ENCODE measurements around the gene DIO3. TPM values are rescaled to one million over a fixed set of nuclear protein-coding genes. Genes with fewer than 3 reads are reported as not detected.

The DIO3 gene
- polyA plus RNA-seq, 1 donor from 2014 or later, result not detected

- no peaks in the 10 kb centered on the region for H3K9me3 Mint-ChIP-seq
- H3K4me1 Mint-ChIP-seq, result peaks cover 0 to 5% (median 0%) of the 10 kb centered on the region in 3 donors
- H3K36me3 Mint-ChIP-seq, result peaks cover 4% of the 10 kb centered on the region
- H3K27me3 Mint-ChIP-seq, result no peaks in the 10 kb centered on the region
- H3K4me3 Mint-ChIP-seq, result no peak overlapping the region
- H3K27ac Mint-ChIP-seq, result no peak overlapping the region
Measured at GRCh38 chr14:101589486-101590015, 28.3 kb downstream of the DIO3 start.

GRCh38 chr14:101590062-101590461 is 28.8 kb downstream of the DIO3 start:
- Mint-ChIP-seq H3K27ac (no peak overlapping the region), H3K36me3 (peaks cover 5% of the 10 kb centered on the region), H3K4me1 (peaks cover 0 to 5% (median 0%) of the 10 kb centered on the region in 3 donors), H3K9me3 (no peaks in the 10 kb centered on the region), H3K27me3 (no peaks in the 10 kb centered on the region), H3K4me3 (no peak overlapping the region)

- H3K27me3 Mint-ChIP-seq, result no peaks in the 10 kb centered on the region
- H3K4me1 Mint-ChIP-seq, result peaks cover 0 to 5% (median under 1%) of the 10 kb centered on the region in 3 donors
- H3K27ac Mint-ChIP-seq, result no peak overlapping the region
- peaks cover 0 to 3% (median 0%) of the 10 kb centered on the region in 3 donors for H3K9me3 Mint-ChIP-seq
- peaks cover 4% of the 10 kb centered on the region for H3K36me3 Mint-ChIP-seq
- no peak overlapping the region for H3K4me3 Mint-ChIP-seq
Measured at GRCh38 chr14:101590616-101591015, 29.3 kb downstream of the DIO3 start.

GRCh38 chr14:101591121-101591520 is 29.8 kb downstream of the DIO3 start:
- Mint-ChIP-seq H3K4me1 (peaks cover 4 to 6% (median 5%) of the 10 kb centered on the region in 3 donors), H3K27ac (no peak overlapping the region), H3K4me3 (no peak overlapping the region), H3K27me3 (no peaks in the 10 kb centered on the region), H3K36me3 (peaks cover 3% of the 10 kb centered on the region), H3K9me3 (peaks cover 0 to 4% (median 0%) of the 10 kb centered on the region in 3 donors)

- peaks cover 4 to 11% (median 5%) of the 10 kb centered on the region in 3 donors for H3K4me1 Mint-ChIP-seq
- H3K9me3 Mint-ChIP-seq, result peaks cover 0 to 4% (median 0%) of the 10 kb centered on the region in 3 donors
- peaks cover 3% of the 10 kb centered on the region for H3K36me3 Mint-ChIP-seq
- H3K4me3 Mint-ChIP-seq, result no peak overlapping the region
- no peak overlapping the region for H3K27ac Mint-ChIP-seq
- no peaks in the 10 kb centered on the region for H3K27me3 Mint-ChIP-seq
Measured at GRCh38 chr14:101591582-101591981, 30.3 kb downstream of the DIO3 start.

GRCh38 chr14:101593411-101594238 is 32.3 kb downstream of the DIO3 start:
- Mint-ChIP-seq H3K27me3 (no peaks in the 10 kb centered on the region), H3K9me3 (peaks cover 4 to 6% (median 4%) of the 10 kb centered on the region in 3 donors), H3K36me3 (peaks cover 3% of the 10 kb centered on the region), H3K4me3 (peak overlapping the region in 2 of 4 donors; percentile 29 to 53), H3K27ac (no peak overlapping the region), H3K4me1 (peaks cover 4 to 19% (median 10%) of the 10 kb centered on the region in 3 donors)

DNA sequence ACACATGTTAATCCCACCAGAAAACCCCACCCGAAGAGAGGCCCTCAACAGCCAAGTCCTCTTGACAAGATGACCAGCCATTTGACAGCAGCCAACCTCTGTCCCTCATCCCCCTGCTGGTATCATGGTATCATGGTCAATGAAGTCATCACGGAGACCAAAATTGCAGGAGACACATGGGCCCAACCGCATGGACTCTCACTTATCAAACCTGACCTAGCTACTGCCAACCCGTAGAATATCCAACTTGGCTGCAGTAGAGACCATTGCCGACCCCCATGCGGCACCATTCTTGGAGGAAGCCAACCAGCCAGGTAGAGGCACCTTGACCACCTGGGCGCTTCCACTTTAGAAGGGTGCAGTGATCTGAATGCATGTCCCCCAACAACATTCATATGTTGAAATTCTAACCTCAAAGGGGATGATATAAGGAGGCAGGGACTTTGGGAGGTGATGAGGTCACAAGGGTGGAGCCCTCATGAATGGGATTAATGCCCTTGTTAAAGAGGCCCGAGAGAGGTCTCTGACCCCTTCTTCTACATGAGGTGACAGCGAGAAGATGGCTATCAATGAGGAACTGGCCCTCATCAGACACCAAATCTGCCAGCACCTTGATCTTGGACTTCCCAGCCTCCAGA is 33.3 kb downstream of the DIO3 start:
- H3K36me3 Mint-ChIP-seq, result peaks cover 3% of the 10 kb centered on the region
- peaks cover 4 to 6% (median 4%) of the 10 kb centered on the region in 3 donors for H3K9me3 Mint-ChIP-seq
- H3K27me3 Mint-ChIP-seq, result no peaks in the 10 kb centered on the region
- no peak overlapping the region for H3K27ac Mint-ChIP-seq
- H3K4me3 Mint-ChIP-seq, result peak overlapping the region in 1 of 4 donors; percentile 55
- H3K4me1 Mint-ChIP-seq, result peaks cover 4 to 19% (median 10%) of the 10 kb centered on the region in 3 donors

- H3K9me3 Mint-ChIP-seq, result peaks cover 4 to 6% (median 4%) of the 10 kb centered on the region in 3 donors
- H3K4me3 Mint-ChIP-seq, result peak overlapping the region in 2 of 4 donors; percentile 55 to 58
- peaks cover 3% of the 10 kb centered on the region for H3K36me3 Mint-ChIP-seq
- H3K4me1 Mint-ChIP-seq, result peaks cover 4 to 19% (median 10%) of the 10 kb centered on the region in 3 donors
- no peaks in the 10 kb centered on the region for H3K27me3 Mint-ChIP-seq
- H3K27ac Mint-ChIP-seq, result peak overlapping the region in 1 of 3 donors; percentile 73
Measured at GRCh38 chr14:101595349-101595748, 34.1 kb downstream of the DIO3 start.

DNA sequence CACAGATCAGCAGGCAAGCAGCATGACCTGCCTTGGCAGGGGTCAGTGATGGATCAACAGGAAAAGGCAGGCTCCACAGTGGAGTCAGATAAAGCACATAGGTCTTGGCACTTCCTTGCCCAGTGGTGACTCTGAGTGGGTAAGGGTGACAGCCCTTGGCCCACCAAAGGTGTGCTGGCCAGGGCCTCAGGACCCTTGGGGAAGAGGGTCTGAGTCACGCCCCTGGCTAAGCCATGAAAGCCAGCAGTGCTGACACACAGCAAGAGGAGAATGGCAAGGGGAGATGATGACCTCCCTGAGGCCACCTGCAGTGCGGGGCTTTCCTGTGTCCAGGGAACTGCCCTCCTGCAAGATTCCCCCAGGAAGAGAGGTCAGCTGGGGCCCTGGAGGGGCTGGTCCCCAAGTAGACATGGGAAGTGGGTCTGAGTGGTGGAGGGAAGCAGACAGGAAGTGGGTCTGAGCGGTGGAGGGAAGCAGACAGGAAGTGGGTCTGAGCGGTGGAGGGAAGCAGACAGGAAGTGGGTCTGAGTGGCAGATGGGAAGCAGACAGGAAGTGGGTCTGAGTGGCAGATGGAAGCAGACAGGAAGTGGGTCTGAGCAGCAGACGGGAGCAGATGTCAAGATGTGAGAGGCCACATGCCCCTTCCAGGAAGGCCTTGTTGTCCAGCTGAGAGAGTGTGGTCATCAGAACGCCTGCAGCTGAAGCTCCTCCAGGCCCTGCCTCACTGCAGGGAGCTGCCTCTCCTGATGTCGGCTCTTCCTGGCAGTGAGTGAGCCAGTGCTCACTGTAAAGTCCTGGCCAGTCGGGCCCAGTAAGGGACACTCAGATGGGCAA is 34.8 kb downstream of the DIO3 start:
- Mint-ChIP-seq H3K9me3 (peaks cover 4 to 6% (median 4%) of the 10 kb centered on the region in 3 donors), H3K4me3 (peak overlapping the region in 2 of 4 donors; percentile 74 to 81), H3K36me3 (peaks cover 3% of the 10 kb centered on the region), H3K4me1 (peaks cover 4 to 19% (median 10%) of the 10 kb centered on the region in 3 donors), H3K27me3 (no peaks in the 10 kb centered on the region), H3K27ac (peak overlapping the region; percentile 14 to 82 (median 53))

DNA sequence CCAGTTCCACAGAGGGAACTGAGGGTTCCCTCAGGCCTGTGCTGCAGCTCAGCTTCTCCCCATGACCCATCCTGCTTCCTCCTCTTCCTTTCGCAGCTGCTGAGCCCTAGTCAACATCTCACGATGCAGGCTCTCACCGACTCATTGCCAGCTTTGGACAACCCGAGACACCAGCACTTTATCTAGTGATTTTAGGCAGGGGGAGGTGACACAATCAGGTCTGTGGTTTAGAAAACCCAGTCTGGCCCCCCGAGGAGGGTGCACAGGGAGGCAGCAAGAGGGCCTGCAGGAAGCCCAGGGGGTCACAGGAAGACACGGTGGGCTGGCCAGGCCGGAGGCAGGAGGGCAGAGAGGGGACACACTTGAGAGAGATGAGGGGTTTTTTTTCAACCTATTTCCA is 35.4 kb downstream of the DIO3 start:
- peaks cover 4 to 19% (median 7%) of the 10 kb centered on the region in 3 donors for H3K4me1 Mint-ChIP-seq
- H3K36me3 Mint-ChIP-seq, result peaks cover 3% of the 10 kb centered on the region
- H3K9me3 Mint-ChIP-seq, result peaks cover 4 to 6% (median 4%) of the 10 kb centered on the region in 3 donors
- H3K27ac Mint-ChIP-seq, result peak overlapping the region; percentile 14 to 91 (median 82)
- H3K4me3 Mint-ChIP-seq, result peak overlapping the region in 2 of 4 donors; percentile 37 to 74
- H3K27me3 Mint-ChIP-seq, result no peaks in the 10 kb centered on the region

DNA sequence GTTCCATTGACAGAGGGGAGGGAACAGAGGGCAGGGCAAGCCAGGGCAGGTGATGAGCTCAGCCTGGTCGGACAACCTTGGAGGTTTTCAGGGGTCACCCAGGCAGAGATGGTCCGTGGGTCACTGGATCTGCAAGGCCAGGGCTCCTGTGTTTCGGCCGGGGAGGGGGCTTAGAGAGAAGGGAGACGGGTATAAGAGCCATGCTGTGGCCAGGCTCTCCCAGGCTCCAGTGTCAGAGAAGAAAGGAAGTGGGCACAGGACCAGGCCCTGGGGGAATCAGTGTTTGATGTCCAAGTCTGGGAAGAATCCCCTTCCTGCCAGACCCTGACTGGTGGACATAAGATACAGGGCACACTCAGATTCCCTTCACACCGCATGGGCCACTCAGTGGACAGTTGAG is 36.9 kb downstream of the DIO3 start:
- Mint-ChIP-seq H3K27me3 (no peaks in the 10 kb centered on the region), H3K36me3 (peaks cover 3% of the 10 kb centered on the region), H3K9me3 (peaks cover 4 to 6% (median 4%) of the 10 kb centered on the region in 3 donors), H3K4me3 (no peak overlapping the region), H3K4me1 (peaks cover 4 to 19% (median 7%) of the 10 kb centered on the region in 3 donors), H3K27ac (no peak overlapping the region)

DNA sequence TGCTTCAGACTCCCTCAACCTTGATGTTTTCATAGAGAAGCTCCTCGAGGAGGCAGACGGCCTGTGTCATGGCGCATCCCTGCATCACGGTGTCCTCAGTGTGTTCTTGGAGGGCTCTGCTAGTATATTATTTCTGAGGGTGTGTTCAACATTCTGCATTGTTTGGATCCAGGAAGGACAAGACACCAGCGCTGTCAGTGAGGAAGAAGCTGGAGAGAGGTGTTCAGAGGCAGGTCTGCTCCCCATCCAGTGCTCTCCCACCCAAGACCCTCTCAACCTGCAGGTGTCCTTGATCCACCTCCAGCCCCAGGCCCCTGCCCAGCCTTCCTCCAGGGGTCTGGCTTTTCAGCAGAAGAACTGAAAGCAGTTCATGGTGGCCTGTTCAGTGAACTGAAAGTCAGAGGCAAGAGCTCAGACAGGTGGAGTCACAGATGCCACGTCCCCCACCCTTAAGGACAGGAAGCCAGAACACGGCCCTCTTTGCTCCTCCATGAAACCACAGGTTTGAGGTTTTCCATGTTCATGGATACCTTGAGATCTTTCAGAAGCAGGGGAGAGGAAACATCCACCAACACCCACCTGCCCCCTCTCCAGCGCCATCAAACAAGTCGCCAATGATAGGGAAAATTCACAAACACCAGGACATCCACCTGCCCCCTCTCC is 37.4 kb downstream of the DIO3 start:
- Mint-ChIP-seq H3K4me1 (peaks cover 4 to 19% (median 7%) of the 10 kb centered on the region in 3 donors), H3K36me3 (peaks cover 3% of the 10 kb centered on the region), H3K9me3 (peaks cover 4 to 6% (median 4%) of the 10 kb centered on the region in 3 donors), H3K27ac (no peak overlapping the region), H3K4me3 (no peak overlapping the region), H3K27me3 (no peaks in the 10 kb centered on the region)

GRCh38 chr14:101599234-101599885 is 38.1 kb downstream of the DIO3 start:
- peaks cover 3% of the 10 kb centered on the region for H3K36me3 Mint-ChIP-seq
- H3K4me1 Mint-ChIP-seq, result peaks cover 4 to 19% (median 7%) of the 10 kb centered on the region in 3 donors
- no peak overlapping the region for H3K27ac Mint-ChIP-seq
- no peaks in the 10 kb centered on the region for H3K27me3 Mint-ChIP-seq
- H3K9me3 Mint-ChIP-seq, result peaks cover 4 to 6% (median 4%) of the 10 kb centered on the region in 3 donors
- H3K4me3 Mint-ChIP-seq, result no peak overlapping the region

Data from IgD-negative memory B cell (primary cell).